ENCODE results near the gene MTURN.

DNA sequence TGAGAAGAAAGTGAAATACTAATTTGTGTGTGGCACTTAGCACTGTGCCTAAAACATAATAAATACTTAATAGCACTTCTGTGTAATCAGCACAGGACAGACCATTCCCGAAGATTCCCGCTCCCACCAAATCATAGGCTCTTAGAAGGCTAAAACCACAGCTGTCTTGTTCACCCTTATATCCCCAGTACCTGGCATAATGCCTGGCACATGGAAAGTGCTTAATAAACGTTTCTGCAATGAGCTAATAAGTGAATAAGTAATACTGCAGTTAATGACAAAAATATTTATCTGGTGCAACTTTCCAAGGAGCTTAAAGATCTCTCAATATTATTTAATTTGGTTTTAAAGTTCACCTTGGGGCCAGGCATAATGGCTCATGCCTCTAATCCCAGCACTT lies 43.2 kb downstream of the MTURN start:
- TF ChIP-seq CTCF (IDR thresholded peaks at IDR 0.05; ENCODE audit: low read length) (no peak), EZH2 (optimal IDR thresholded peaks at IDR 0.05; ENCODE audit: low read depth, low read length) (no peak), EZH2phosphoT487 (IDR thresholded peaks at IDR 0.05; ENCODE audit: low read length) (no peak)

Data from MM.1S (cell line).